HCT116 (cell line): ENCODE measurements around the gene RGS7. TPM values are rescaled to one million over a fixed set of nuclear protein-coding genes. Genes with fewer than 3 reads are reported as not detected.

Experiments used
- ATAC-seq: fragments of 200-7000 bp; cut with Tn5 transposase; 2 replicates; pipeline ENCODE4 v1.9.1; 2020; ENCODE audit warnings: mild to moderate bottlenecking, moderate library complexity
- BruUV-seq: library from RNA; stranded (reverse); fragments of 400-500 nt; replicated peaks from 2 replicates; lab custom pipeline; 2021; lab: Mats Ljungman, UMichigan
- CTCF ChIA-PET: fragments of 300-600 bp; sonication (Branson Sonifier 250); formaldehyde crosslinking; loops from one replicate; lab custom pipeline; 2021; ENCODE audit warnings: antibody characterized with exemption; lab: Charles Lee
- POLR2A ChIA-PET: fragments of 300-600, 350-600 bp; sonication (Branson Sonifier 250); formaldehyde crosslinking; loops from one replicate; lab custom pipeline; 2021; ENCODE audit warnings: antibody characterized with exemption; lab: Charles Lee
- RAD21 ChIA-PET, 2 experiments: fragments of 300-600 bp; sonication (Branson Sonifier 250); formaldehyde crosslinking; loops; one replicate each; lab custom pipeline; 2023; ENCODE audit warnings: low total read pairs in 2 of 2; ENCODE audit not compliant: uncharacterized antibody in 2 of 2, unreplicated experiment in 2 of 2, low non-redundant PET in 1 of 2; lab: Charles Lee
- DNase-seq: peaks from one replicate; pipeline ENCODE4 v3.0.0-alpha.2; 2010; ENCODE audit warnings: low read depth, low spot score
- H2AFZ ChIP-seq: fragments of 200-600 bp; shearing (Covaris generic), sonication (generic); 2 replicates; pipeline ENCODE4 v1.6.1; 2017; ENCODE audit warnings: low read depth, mixed run types, mixed read lengths, antibody characterized with exemption, low read length; ENCODE audit not compliant: poor library complexity, severe bottlenecking
- H3K27ac ChIP-seq: 2 replicates; pipeline ENCODE4 v1.5.1; 2012; ENCODE audit warnings: low read depth, low read length
- H3K27me3 ChIP-seq: fragments of 200-600 bp; sonication (generic); 2 replicates; pipeline ENCODE4 v1.6.1; 2016; ENCODE audit warnings: mixed run types, low read length, mixed read lengths; ENCODE audit not compliant: insufficient read depth
- H3K36me3 ChIP-seq, 2 experiments: fragments of 200-500 bp in 1 of 2; fragments of 200-600 bp in 1 of 2; sonication (Bioruptor generic) in 1 of 2; sonication (generic) in 1 of 2; 2 replicates each; pipeline versions ENCODE4 v1.5.1 to v1.6.1; 2014 to 2016; ENCODE audit warnings: low read length in 2 of 2, inconsistent platforms in 1 of 2, mixed read lengths in 1 of 2, mixed run types in 1 of 2; ENCODE audit not compliant: insufficient read depth in 2 of 2, control insufficient read depth in 1 of 2
- H3K4me1 ChIP-seq, 2 experiments: fragments of 200-600 bp in 1 of 2; sonication (generic) in 1 of 2; 2 replicates each; pipeline versions ENCODE4 v1.5.1 to v1.6.1; 2012 to 2017; ENCODE audit warnings: low read length in 2 of 2, inconsistent platforms in 1 of 2, mild to moderate bottlenecking in 1 of 2, mixed read lengths in 1 of 2, mixed run types in 1 of 2, moderate library complexity in 1 of 2; ENCODE audit not compliant: insufficient read depth in 2 of 2, control insufficient read depth in 1 of 2
- H3K4me2 ChIP-seq: fragments of 200-600 bp; sonication (generic); 2 replicates; pipeline ENCODE4 v1.6.1; 2017; ENCODE audit warnings: mixed run types, low read length, mixed read lengths
- H3K4me3 ChIP-seq, 2 experiments: fragments of 200-600 bp in 1 of 2; sonication (generic) in 1 of 2; replicated peaks in 1 of 2; 2 replicates each; pipeline ENCODE4 v1.5.1; 2011 to 2016; ENCODE audit warnings: low read length in 2 of 2, control low read depth in 1 of 2, low read depth in 1 of 2, mild to moderate bottlenecking in 1 of 2, mixed read lengths in 1 of 2, mixed run types in 1 of 2
- H3K79me2 ChIP-seq: fragments of 200-600 bp; sonication (generic); 2 replicates; pipeline ENCODE4 v1.6.1; 2017; ENCODE audit warnings: mild to moderate bottlenecking, mixed run types, low read length, moderate library complexity, mixed read lengths; ENCODE audit not compliant: insufficient read depth
- H3K9ac ChIP-seq: fragments of 200-600 bp; sonication (generic); 2 replicates; pipeline ENCODE4 v1.6.1; 2016; ENCODE audit warnings: low read length, mixed read lengths
- H3K9me2 ChIP-seq: fragments of 200-600 bp; sonication (generic), shearing (Covaris generic); 2 replicates; pipeline ENCODE4 v1.6.1; 2017; ENCODE audit warnings: mixed run types, mild to moderate bottlenecking, moderate library complexity; ENCODE audit not compliant: insufficient read depth
- H3K9me3 ChIP-seq, 2 experiments: fragments of 200-500 bp in 1 of 2; fragments of 200-600 bp in 1 of 2; sonication (Bioruptor generic) in 1 of 2; sonication (generic) in 1 of 2; 2 replicates each; pipeline ENCODE4 v1.6.1; 2014 to 2017; ENCODE audit warnings: low read length in 2 of 2, mixed read lengths in 2 of 2, inconsistent platforms in 1 of 2, low read depth in 1 of 2, mild to moderate bottlenecking in 1 of 2, mixed run types in 1 of 2, moderate library complexity in 1 of 2; ENCODE audit not compliant: control insufficient read depth in 1 of 2, insufficient read depth in 1 of 2
- H4K20me1 ChIP-seq: fragments of 200-600 bp; sonication (generic), shearing (Covaris generic); 2 replicates; pipeline ENCODE4 v1.6.1; 2017; ENCODE audit warnings: mixed run types, mild to moderate bottlenecking, moderate library complexity; ENCODE audit not compliant: insufficient read depth
- ATF3 ChIP-seq: IDR thresholded peaks from 2 replicates; pipeline ENCODE4 v1.6.1; 2012
- CBX3 ChIP-seq: IDR thresholded peaks from 2 replicates; pipeline ENCODE4 v1.6.1; 2012; ENCODE audit warnings: low read depth
- CEBPB ChIP-seq: IDR thresholded peaks from 2 replicates; pipeline ENCODE4 v1.6.1; 2012; ENCODE audit warnings: low read depth
- CTCF ChIP-seq, 3 experiments: fragments of 200-600 bp in 1 of 3; sonication (generic) in 1 of 3; IDR thresholded peaks in 2 of 3; conservative IDR thresholded peaks in 1 of 3; 2 replicates each; pipeline ENCODE4 v1.5.1; 2012 to 2017; ENCODE audit warnings: low read depth in 2 of 3, low read length in 2 of 3, antibody characterized with exemption in 1 of 3, borderline replicate concordance in 1 of 3, control low read depth in 1 of 3, mild to moderate bottlenecking in 1 of 3, mixed read lengths in 1 of 3, mixed run types in 1 of 3, moderate library complexity in 1 of 3; ENCODE audit not compliant: insufficient read depth in 1 of 3
- EGR1 ChIP-seq: IDR thresholded peaks from 2 replicates; pipeline ENCODE4 v1.6.1; 2012; ENCODE audit warnings: low read depth
- EZH2 ChIP-seq: fragments of 200-600 bp; sonication (generic); IDR thresholded peaks from 2 replicates; pipeline ENCODE4 v1.6.1; 2017; ENCODE audit warnings: antibody characterized with exemption, mixed run types
- EZH2phosphoT487 ChIP-seq: fragments of 200-600 bp; IDR thresholded peaks from 2 replicates; pipeline ENCODE4 v1.6.1; 2018; ENCODE audit warnings: antibody characterized with exemption, borderline replicate concordance
- FOSL1 ChIP-seq: IDR thresholded peaks from 2 replicates; pipeline ENCODE4 v1.6.1; 2012; ENCODE audit warnings: low read depth
- JUND ChIP-seq: IDR thresholded peaks from 2 replicates; pipeline ENCODE4 v1.6.1; 2012
- MAX ChIP-seq: IDR thresholded peaks from 2 replicates; pipeline ENCODE4 v1.6.1; 2012
- POLR2A ChIP-seq: IDR thresholded peaks from 2 replicates; pipeline ENCODE4 v1.7.0; 2011; ENCODE audit warnings: borderline replicate concordance; ENCODE audit not compliant: insufficient read depth, insufficient read length; ENCODE audit errors: extremely low read depth
- POLR2AphosphoS5 ChIP-seq: IDR thresholded peaks from 2 replicates; pipeline ENCODE4 v1.6.1; 2011; ENCODE audit warnings: mild to moderate bottlenecking, low read depth, low read length, moderate library complexity
- REST ChIP-seq: IDR thresholded peaks from 2 replicates; pipeline ENCODE4 v1.6.1; 2012; ENCODE audit warnings: low read depth
- SP1 ChIP-seq: IDR thresholded peaks from 2 replicates; pipeline ENCODE4 v1.6.1; 2012; ENCODE audit warnings: low read depth
- SRF ChIP-seq: IDR thresholded peaks from 2 replicates; pipeline ENCODE4 v1.6.1; 2012; ENCODE audit warnings: low read depth
- TCF7L2 ChIP-seq: IDR thresholded peaks from 2 replicates; pipeline ENCODE4 v1.7.0; 2011; ENCODE audit warnings: borderline replicate concordance, inconsistent platforms; ENCODE audit not compliant: insufficient read depth, insufficient read length; ENCODE audit errors: extremely low read depth
- YY1 ChIP-seq: IDR thresholded peaks from 2 replicates; pipeline ENCODE4 v1.6.1; 2011; ENCODE audit warnings: low read length, low read depth, moderate library complexity, mild to moderate bottlenecking; ENCODE audit not compliant: insufficient replicate concordance; ENCODE audit errors: extremely low read depth
- ZBTB33 ChIP-seq: IDR thresholded peaks from 2 replicates; pipeline ENCODE4 v1.6.1; 2011; ENCODE audit warnings: mild to moderate bottlenecking, low read length, moderate library complexity; ENCODE audit not compliant: insufficient replicate concordance; ENCODE audit errors: extremely low read depth
- ZNF274 ChIP-seq: fragments of 200-500 bp; sonication (Bioruptor generic); IDR thresholded peaks from 2 replicates; pipeline ENCODE4 v1.6.1; 2014; ENCODE audit warnings: mild to moderate bottlenecking, low read depth, low read length, inconsistent platforms
- intact Hi-C: fragments of 100-400 bp; cut with micrococcal nuclease; formaldehyde crosslinking; loops from 2 replicates; pipeline ENCODE4 v1.10.0; 2022
- total RNA-seq: library from RNA; stranded (reverse); gene quantifications from one replicate; pipeline ENCODE4 v1.2.1, GENCODE V29; 2021; ENCODE audit not compliant: unreplicated experiment

RGS7 gene
- total RNA-seq, 1 experiment from 2014 or later, result not detected

- H3K4me2 ChIP-seq, result no peak overlapping the region
These were observed 553.9 kb downstream of the RGS7 start for GRCh38 chr1:240803151-240803550.

More at GRCh38 chr1:240803151-240803550, 553.9 kb downstream of the RGS7 start:
- DNase-seq (no peak), ATAC-seq (no peak)
- BruUV-seq, result no TSS peak
- H3K4me1 ChIP-seq, result no peaks in the 10 kb centered on the region
- TF ChIP-seq TCF7L2, result no peak
- no peak for TF ChIP-seq CEBPB
- no peak for TF ChIP-seq EZH2
- no peak for TF ChIP-seq ZBTB33
- no peak for TF ChIP-seq SRF
- TF ChIP-seq EGR1, result no peak
- TF ChIP-seq MAX, result no peak
- TF ChIP-seq EZH2phosphoT487, result no peak
- TF ChIP-seq ZNF274, result no peak
- no peak for TF ChIP-seq YY1
- TF ChIP-seq POLR2AphosphoS5, result no peak
- no peak for TF ChIP-seq CTCF (IDR thresholded peaks at IDR 0.05 in 2 of 3, conservative IDR thresholded peaks at IDR 0.05 in 1 of 3; ENCODE audit: borderline replicate concordance in 1 of 3, insufficient read depth in 1 of 3, low read depth in 2 of 3, low read length in 2 of 3)
- TF ChIP-seq JUND, result no peak
- TF ChIP-seq FOSL1, result no peak
- no peak for TF ChIP-seq CBX3
- no peak for TF ChIP-seq POLR2A
- TF ChIP-seq ATF3, result no peak
- no peak for TF ChIP-seq REST
- no peak for TF ChIP-seq SP1
- no peak overlapping the region for H2AFZ ChIP-seq
- H3K9me3 ChIP-seq, result peaks cover 9 to 20% of the 10 kb centered on the region in 2 experiments; a peak in 2 of 4 replicates
- no peak overlapping the region for H3K27ac ChIP-seq
- no peaks in the 10 kb centered on the region for H3K79me2 ChIP-seq
- H3K9ac ChIP-seq, result no peak overlapping the region
- no peak overlapping the region for H3K4me3 ChIP-seq
- ChIA-PET POLR2A (no interaction called here), RAD21 (no interaction called here), CTCF (no interaction called here)
- no peaks in the 10 kb centered on the region for H3K27me3 ChIP-seq
- intact Hi-C loops, result no loop called here
- no peaks in the 10 kb centered on the region for H3K36me3 ChIP-seq
- H4K20me1 ChIP-seq, result no peaks in the 10 kb centered on the region; the same call in 1 of the 2 replicates
- H3K9me2 ChIP-seq, result no peaks in the 10 kb centered on the region
